T-helper 17 cell (primary cell): Measurements from ENCODE around the gene TFF2. TPM values are rescaled to one million over a fixed set of nuclear protein-coding genes. Genes with fewer than 3 reads are reported as not detected.

Experiments
- ATAC-seq: fragments of 150-1000 bp; cut with Tn5 transposase; 2 replicates; pipeline ENCODE4 v1.10.0; 2021; ENCODE audit warnings: mild to moderate bottlenecking, moderate library complexity
- DNase-seq, 3 donors: peaks; one replicate each; pipeline versions ENCODE4 v3.0.0 to v3.0.0-alpha.2; 2020 to 2021
- H3K9me3 ChIP-seq: one replicate; pipeline ENCODE4 v1.7.0; 2013; ENCODE audit warnings: low read length, mild to moderate bottlenecking; ENCODE audit not compliant: control insufficient read depth, poor library complexity, severe bottlenecking
- H3K27ac Mint-ChIP-seq: one replicate; pipeline ENCODE4 v1.8.0; 2022; ENCODE audit warnings: mild to moderate bottlenecking, moderate library complexity, mixed read lengths
- H3K27me3 Mint-ChIP-seq: one replicate; pipeline ENCODE4 v1.8.0; 2022; ENCODE audit warnings: mixed read lengths
- H3K36me3 Mint-ChIP-seq: one replicate; pipeline ENCODE4 v1.8.0; 2022; ENCODE audit warnings: low read depth, mixed read lengths
- H3K4me1 Mint-ChIP-seq: one replicate; pipeline ENCODE4 v1.8.0; 2022; ENCODE audit warnings: mild to moderate bottlenecking, mixed read lengths
- H3K4me3 Mint-ChIP-seq: one replicate; pipeline ENCODE4 v1.8.0; 2022; ENCODE audit warnings: mild to moderate bottlenecking, moderate library complexity, mixed read lengths
- total RNA-seq, 4 donors: library from RNA in 2 of 4; stranded (reverse) in 2 of 4; gene quantifications; one replicate each; pipeline ENCODE4 v1.2.3 and lab custom pipeline; 2022 to 2026

TFF2 gene
- total RNA-seq, 2 donors from 2014 or later = not detected

DNA sequence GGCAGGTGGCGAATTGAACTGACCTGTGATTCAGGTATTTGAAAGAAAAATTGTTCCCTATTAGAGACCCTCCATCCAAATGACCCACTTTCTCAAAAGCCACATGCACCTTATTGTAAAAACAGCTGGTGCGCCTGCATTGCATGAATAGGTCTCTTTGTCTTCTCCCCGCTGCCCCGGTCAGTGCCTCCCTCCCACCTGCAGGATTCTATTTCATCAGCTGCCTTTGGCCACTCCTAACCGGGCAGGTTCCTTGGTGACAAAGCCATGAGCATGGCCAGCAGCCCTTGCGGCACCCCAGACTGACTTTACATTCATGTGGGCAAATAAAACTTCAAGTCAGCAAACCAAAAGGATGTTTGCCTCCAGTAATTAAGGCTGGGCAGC, 38.6 kb upstream of the TFF2 start:
- Mint-ChIP-seq H3K27ac (peak overlapping the region; percentile 92), H3K4me1 (peaks cover 47% of the 10 kb centered on the region), H3K4me3 (peak overlapping the region; percentile 83), H3K36me3 (peaks cover 3% of the 10 kb centered on the region), H3K27me3 (no peaks in the 10 kb centered on the region)
- no peak for ATAC-seq
- no peaks in the 10 kb centered on the region for H3K9me3 ChIP-seq
- no peak for DNase-seq

DNA sequence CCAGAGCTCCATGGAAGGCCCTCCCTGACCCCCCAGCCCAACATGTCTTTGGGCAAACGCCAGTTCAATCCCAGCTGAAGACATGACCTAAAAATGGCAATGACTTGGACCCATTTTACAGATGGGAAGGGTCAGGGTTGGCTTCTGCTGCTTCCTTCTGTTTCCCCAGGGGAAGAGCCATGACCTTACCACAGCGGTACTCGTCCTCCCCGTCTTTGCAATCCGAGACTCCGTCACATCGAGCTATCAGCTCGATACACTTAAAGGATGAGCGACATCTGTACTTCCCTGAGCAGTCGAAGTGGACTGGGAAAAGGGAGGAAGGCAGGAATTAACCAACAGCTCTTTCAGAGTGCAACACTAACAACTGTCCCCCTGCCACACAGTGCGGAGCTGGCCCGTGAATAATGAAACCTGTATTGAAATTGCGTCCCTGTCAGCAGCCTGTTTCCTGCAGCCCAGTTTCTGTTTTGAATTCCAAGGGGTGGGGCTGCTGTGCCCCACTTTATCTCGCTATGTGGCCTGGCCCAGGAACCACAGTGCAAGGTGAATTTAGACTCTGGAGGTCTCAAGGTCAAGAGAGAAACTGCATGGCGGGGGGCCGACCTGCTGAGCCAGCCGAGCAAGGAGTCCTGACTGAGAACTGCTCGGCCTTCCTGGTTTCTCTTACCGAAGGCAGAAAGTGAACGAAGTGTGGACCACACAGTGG, 38.1 kb upstream of the TFF2 start:
- Mint-ChIP-seq H3K27me3 (no peaks in the 10 kb centered on the region), H3K36me3 (peaks cover 3% of the 10 kb centered on the region), H3K27ac (peak overlapping the region; percentile 92), H3K4me1 (peaks cover 47% of the 10 kb centered on the region), H3K4me3 (peak overlapping the region; percentile 83)
- ATAC-seq = peak; percentile 74
- no peak for DNase-seq
- H3K9me3 ChIP-seq = no peaks in the 10 kb centered on the region

- H3K9me3 ChIP-seq = no peaks in the 10 kb centered on the region
- Mint-ChIP-seq H3K27ac (peak overlapping the region; percentile 92), H3K27me3 (no peaks in the 10 kb centered on the region), H3K4me3 (peak overlapping the region; percentile 49), H3K36me3 (peaks cover 3% of the 10 kb centered on the region), H3K4me1 (peaks cover 42% of the 10 kb centered on the region)
- DNase-seq = no peak
- ATAC-seq = no peak
Measured at GRCh38 chr21:42387843-42388340, 37.1 kb upstream of the TFF2 start.

DNA sequence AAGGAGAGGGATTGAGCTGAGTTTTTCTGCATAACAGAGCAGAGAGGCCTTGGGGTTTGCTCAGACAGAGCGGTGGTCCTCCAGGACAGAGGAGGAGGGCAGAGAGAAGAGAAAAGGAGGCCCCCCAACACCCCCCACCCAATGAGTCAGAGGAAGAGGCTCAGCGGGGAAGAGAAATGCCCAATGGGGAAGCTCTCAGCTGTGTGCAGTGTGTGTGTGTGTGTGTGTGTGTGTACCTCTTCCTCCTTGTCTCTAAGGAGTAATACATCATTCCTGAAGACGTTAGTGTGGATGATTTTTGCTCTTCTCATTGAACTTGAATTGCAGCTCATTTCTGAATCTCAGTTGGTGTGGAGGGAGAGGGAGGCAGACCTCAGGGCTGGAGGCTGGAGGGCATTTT, 36.4 kb upstream of the TFF2 start:
- no peaks in the 10 kb centered on the region for H3K27me3 Mint-ChIP-seq
- peaks cover 6% of the 10 kb centered on the region for H3K36me3 Mint-ChIP-seq
- H3K4me3 Mint-ChIP-seq = peak overlapping the region; percentile 49
- no peaks in the 10 kb centered on the region for H3K9me3 ChIP-seq
- DNase-seq (no peak), ATAC-seq (no peak)
- peaks cover 41% of the 10 kb centered on the region for H3K4me1 Mint-ChIP-seq
- peak overlapping the region; percentile 43 for H3K27ac Mint-ChIP-seq

- DNase-seq = no peak
- Mint-ChIP-seq H3K4me3 (peak overlapping the region; percentile 21), H3K36me3 (peaks cover 6% of the 10 kb centered on the region), H3K27ac (no peak overlapping the region), H3K27me3 (no peaks in the 10 kb centered on the region), H3K4me1 (peaks cover 37% of the 10 kb centered on the region)
- H3K9me3 ChIP-seq = no peaks in the 10 kb centered on the region
- no peak for ATAC-seq
Measured at GRCh38 chr21:42386034-42386591, 35.3 kb upstream of the TFF2 start.

- peak overlapping the region; percentile 21 for H3K4me3 Mint-ChIP-seq
- H3K4me1 Mint-ChIP-seq = peaks cover 33% of the 10 kb centered on the region
- peak overlapping the region; percentile 30 for H3K27ac Mint-ChIP-seq
Measured at GRCh38 chr21:42385619-42386018, 34.8 kb upstream of the TFF2 start.

DNA sequence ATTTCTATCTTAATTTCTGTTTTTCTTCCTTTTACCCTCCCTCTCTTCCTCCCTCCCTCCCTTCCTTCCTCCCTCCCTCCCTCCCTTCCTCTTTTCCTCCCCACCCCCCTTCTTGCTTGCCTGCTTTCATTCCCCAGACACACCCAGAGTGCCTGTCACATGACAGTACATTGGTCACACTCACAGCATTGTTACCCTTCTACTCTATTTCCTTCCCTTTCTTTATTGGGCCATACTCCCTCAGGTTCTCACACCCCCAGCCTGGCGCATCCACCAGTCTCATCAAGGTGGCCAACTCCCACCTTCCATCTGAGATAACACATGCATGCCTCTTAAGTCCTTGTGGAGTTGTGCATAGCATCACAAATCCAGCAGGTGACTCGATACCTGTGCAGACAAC, 34.2 kb upstream of the TFF2 start:
- DNase-seq (no peak), ATAC-seq (no peak)
- H3K4me3 Mint-ChIP-seq = no peak overlapping the region
- peaks cover 6% of the 10 kb centered on the region for H3K36me3 Mint-ChIP-seq
- H3K4me1 Mint-ChIP-seq = peaks cover 31% of the 10 kb centered on the region
- H3K9me3 ChIP-seq = no peaks in the 10 kb centered on the region
- peak overlapping the region; percentile 30 for H3K27ac Mint-ChIP-seq
- no peaks in the 10 kb centered on the region for H3K27me3 Mint-ChIP-seq

More at GRCh38 chr21:42385619-42386018, 34.8 kb upstream of the TFF2 start:
- DNase-seq (no peak), ATAC-seq (no peak)
- H3K9me3 ChIP-seq = no peaks in the 10 kb centered on the region
- Mint-ChIP-seq H3K27me3 (no peaks in the 10 kb centered on the region), H3K36me3 (peaks cover 6% of the 10 kb centered on the region)

DNA sequence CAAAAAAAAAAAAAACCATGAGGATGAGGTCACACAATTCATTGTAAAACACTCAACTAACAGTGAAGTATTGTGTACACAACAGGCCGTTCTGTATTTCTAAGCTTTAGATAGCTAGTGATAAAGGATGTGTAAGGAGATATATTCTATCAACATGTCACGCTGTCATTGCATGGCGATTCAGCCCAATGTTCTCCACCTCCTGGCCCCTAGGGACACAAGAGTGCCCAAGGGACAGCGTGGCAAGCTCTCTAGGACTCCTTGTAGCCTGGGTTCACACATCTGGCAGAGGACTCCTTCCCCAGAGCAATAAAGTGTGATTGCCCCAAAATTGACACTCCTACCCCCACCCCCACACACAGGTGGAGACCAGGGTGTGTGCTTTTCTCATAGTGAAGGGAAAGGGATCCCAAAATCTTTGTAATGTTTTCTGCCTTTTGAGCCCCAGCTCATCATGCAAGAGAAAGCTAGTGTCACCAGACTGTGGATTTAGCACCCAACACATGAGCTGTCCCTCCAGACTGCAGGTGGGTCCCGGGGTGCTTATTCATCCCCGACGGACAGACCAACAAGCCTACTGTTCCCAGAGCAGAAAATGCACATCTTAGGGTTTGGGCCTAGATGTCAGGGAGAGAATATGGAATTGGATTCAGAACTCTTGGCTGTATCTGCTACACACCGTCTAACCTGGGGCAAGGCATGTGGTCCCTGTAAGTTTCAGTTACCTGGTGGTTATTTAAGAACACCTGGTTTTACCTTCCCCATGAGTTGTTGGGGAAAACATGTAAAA, 33.6 kb upstream of the TFF2 start:
- Mint-ChIP-seq H3K4me1 (peaks cover 25% of the 10 kb centered on the region), H3K27ac (peak overlapping the region; percentile 45), H3K4me3 (no peak overlapping the region), H3K27me3 (no peaks in the 10 kb centered on the region), H3K36me3 (peaks cover 6% of the 10 kb centered on the region)
- DNase-seq (no peak), ATAC-seq (no peak)
- H3K9me3 ChIP-seq = no peaks in the 10 kb centered on the region

GRCh38 chr21:42383331-42383730, 32.5 kb upstream of the TFF2 start:
- DNase-seq (no peak), ATAC-seq (no peak)
- peaks cover 16% of the 10 kb centered on the region for H3K4me1 Mint-ChIP-seq
- H3K9me3 ChIP-seq = no peaks in the 10 kb centered on the region
- H3K27me3 Mint-ChIP-seq = no peaks in the 10 kb centered on the region
- H3K27ac Mint-ChIP-seq = no peak overlapping the region
- peaks cover 6% of the 10 kb centered on the region for H3K36me3 Mint-ChIP-seq
- H3K4me3 Mint-ChIP-seq = no peak overlapping the region

DNA sequence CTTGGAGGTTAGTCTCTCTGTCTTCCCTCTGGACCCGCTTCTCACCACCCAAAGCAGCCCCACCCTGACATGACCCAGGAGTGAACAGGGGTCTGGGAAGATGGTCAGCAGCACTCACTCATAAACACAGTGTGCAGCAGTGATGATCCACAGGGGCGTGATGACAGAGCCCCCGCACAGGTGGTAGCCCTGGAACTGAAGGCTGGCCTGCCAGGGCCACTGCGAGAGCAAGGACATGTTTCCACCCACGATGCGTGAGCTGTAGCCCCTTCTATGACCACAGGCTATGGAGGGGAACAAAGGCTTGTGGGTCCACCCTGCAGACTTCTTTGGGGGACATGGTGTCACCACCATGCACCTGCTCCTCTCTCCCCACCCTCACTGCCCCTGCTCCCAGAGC, 32.1 kb upstream of the TFF2 start:
- Mint-ChIP-seq H3K4me3 (no peak overlapping the region), H3K4me1 (peaks cover 12% of the 10 kb centered on the region), H3K27ac (no peak overlapping the region), H3K36me3 (peaks cover 6% of the 10 kb centered on the region), H3K27me3 (no peaks in the 10 kb centered on the region)
- no peaks in the 10 kb centered on the region for H3K9me3 ChIP-seq
- ATAC-seq (no peak), DNase-seq (no peak)

DNA sequence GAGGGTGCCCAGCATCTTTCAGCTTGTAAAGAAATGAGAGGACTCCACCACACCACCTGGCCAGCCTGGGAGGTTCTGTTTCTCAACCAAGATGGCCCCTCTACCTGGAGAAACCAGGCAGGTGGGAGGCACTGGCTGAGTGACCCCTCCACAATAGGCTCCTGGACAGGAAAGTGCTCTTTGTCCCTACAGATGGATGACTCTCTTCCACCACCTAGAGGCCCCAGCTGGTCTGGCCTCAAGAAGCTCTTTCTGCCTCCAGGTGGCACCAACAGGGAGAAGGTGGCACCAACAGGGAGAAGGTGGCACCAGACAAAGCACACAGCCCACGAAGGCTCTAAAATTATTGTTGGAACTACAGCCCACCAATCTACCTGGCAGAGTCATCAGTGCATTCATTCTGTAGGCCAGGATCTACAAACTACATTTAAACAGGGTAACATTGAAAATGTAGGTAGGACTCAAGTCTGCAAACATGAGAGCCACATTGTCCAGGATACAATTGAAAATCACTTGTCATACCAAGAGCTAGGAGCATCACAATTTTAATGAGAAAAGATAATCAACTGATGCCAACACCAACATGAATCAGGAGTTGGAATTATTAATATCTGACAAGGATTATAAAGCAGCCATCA, 30.7 kb upstream of the TFF2 start:
- H3K36me3 Mint-ChIP-seq = peaks cover 3% of the 10 kb centered on the region
- ATAC-seq (peak; percentile 78), DNase-seq (peak in 1 of 3 donors; percentile 30)
- no peaks in the 10 kb centered on the region for H3K27me3 Mint-ChIP-seq
- no peak overlapping the region for H3K4me3 Mint-ChIP-seq
- no peaks in the 10 kb centered on the region for H3K9me3 ChIP-seq
- H3K27ac Mint-ChIP-seq = no peak overlapping the region
- peaks cover 2% of the 10 kb centered on the region for H3K4me1 Mint-ChIP-seq

DNA sequence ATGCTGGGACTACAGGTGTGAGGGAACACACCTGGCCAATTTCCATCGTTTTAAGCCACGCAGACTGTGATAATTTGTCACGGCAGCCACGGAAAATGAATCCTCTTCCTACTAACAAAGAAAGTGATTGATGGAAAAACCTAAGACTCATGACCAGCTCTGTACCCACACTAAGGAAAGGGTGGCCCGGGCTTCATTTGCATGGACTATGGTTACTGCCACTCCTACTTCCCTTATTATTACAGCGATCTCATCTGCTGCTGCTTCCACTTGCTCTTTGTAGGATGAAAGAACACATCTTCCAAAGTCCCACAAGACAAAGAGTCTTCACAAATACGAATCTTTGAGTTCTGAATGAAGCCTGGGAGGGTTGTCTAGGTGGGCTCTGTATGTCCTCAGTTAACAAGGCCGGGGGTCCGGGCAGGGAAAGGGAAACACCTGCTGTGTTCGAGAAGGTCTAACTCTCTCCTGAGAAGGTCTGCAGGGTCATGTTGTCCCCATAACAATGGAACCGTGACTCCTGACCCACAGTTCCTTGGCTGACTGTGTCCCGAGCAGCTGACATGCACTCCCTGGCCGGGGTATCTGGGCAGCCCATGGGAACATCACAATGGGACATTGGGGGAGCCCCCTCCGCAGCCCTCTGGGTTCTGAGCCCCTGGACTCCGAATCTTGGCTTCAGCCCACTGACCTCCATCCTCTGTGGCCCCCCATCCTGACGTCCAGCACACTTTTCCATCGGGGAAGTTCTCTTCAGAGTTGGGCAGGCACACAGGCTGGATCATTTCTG, 28.8 kb upstream of the TFF2 start:
- no peak for ATAC-seq
- no peaks in the 10 kb centered on the region for H3K9me3 ChIP-seq

More for the DNA sequence above, 28.8 kb upstream of the TFF2 start:
- Mint-ChIP-seq H3K4me3 (no peak overlapping the region), H3K36me3 (peaks cover 3% of the 10 kb centered on the region), H3K27me3 (peaks cover 4% of the 10 kb centered on the region), H3K4me1 (peaks cover 2% of the 10 kb centered on the region), H3K27ac (no peak overlapping the region)
- no peak for DNase-seq
